DOHH2 (cell line): ENCODE measurements around the gene UBE2I.

ENCODE experiments used
- H3F3A ChIP-seq: fragments of 200-600 bp; sonication (generic), shearing (Covaris generic); 2 replicates; pipeline ENCODE4 v1.6.0; 2016; ENCODE audit warnings: antibody characterized with exemption, mild to moderate bottlenecking; ENCODE audit not compliant: control insufficient read depth, insufficient read depth
- H3K27ac ChIP-seq: fragments of 200-600 bp; sonication (generic); 2 replicates; pipeline ENCODE4 v1.5.1; 2014; ENCODE audit warnings: low read depth, mild to moderate bottlenecking, low read length, moderate library complexity
- H3K27me3 ChIP-seq: fragments of 200-600 bp; sonication (generic); 2 replicates; pipeline ENCODE4 v1.6.1; 2014; ENCODE audit warnings: mild to moderate bottlenecking, low read length, mixed read lengths; ENCODE audit not compliant: control insufficient read depth
- H3K36me3 ChIP-seq: fragments of 200-600 bp; sonication (generic); 2 replicates; pipeline ENCODE4 v1.6.1; 2014; ENCODE audit warnings: mild to moderate bottlenecking, low read length, moderate library complexity, mixed read lengths; ENCODE audit not compliant: control insufficient read depth
- H3K4me1 ChIP-seq: fragments of 200-600 bp; sonication (generic); 2 replicates; pipeline ENCODE4 v1.6.1; 2014; ENCODE audit warnings: mild to moderate bottlenecking, low read length, mixed read lengths; ENCODE audit not compliant: control insufficient read depth
- H3K4me2 ChIP-seq: fragments of 200-600 bp; sonication (generic); 2 replicates; pipeline ENCODE4 v1.6.0; 2014; ENCODE audit warnings: mild to moderate bottlenecking, low read length, moderate library complexity
- H3K4me3 ChIP-seq: fragments of 200-600 bp; sonication (generic); 2 replicates; pipeline ENCODE4 v1.5.1; 2014; ENCODE audit warnings: mild to moderate bottlenecking, low read length, mixed read lengths
- H3K79me2 ChIP-seq: fragments of 200-600 bp; sonication (generic); 2 replicates; pipeline ENCODE4 v1.6.1; 2014; ENCODE audit warnings: mild to moderate bottlenecking, low read length, mixed read lengths; ENCODE audit not compliant: control insufficient read depth
- H3K9me2 ChIP-seq: fragments of 200-600 bp; sonication (generic); replicated peaks from 2 replicates; pipeline ENCODE4 v1.6.1; 2014; ENCODE audit warnings: mild to moderate bottlenecking, low read length, mixed read lengths; ENCODE audit not compliant: control insufficient read depth
- H3K9me3 ChIP-seq: fragments of 200-600 bp; sonication (generic); 2 replicates; pipeline ENCODE4 v1.6.1; 2014; ENCODE audit warnings: antibody characterized with exemption, low read length, mixed read lengths; ENCODE audit not compliant: control insufficient read depth, insufficient read depth
- H4K20me1 ChIP-seq: fragments of 200-600 bp; sonication (generic); 2 replicates; pipeline ENCODE4 v1.6.0; 2014; ENCODE audit warnings: low read depth, mild to moderate bottlenecking, antibody characterized with exemption, low read length, moderate library complexity; ENCODE audit not compliant: control insufficient read depth, insufficient read depth
- EZH2phosphoT487 ChIP-seq: fragments of 200-600 bp; sonication (generic); IDR thresholded peaks from 2 replicates; pipeline ENCODE4 v1.6.1; 2017; ENCODE audit warnings: borderline replicate concordance, mild to moderate bottlenecking, antibody characterized with exemption, low read length, moderate library complexity, mixed read lengths
- TF ChIP-seq, protein P1 (sequence below): fragments of 200-600 bp; sonication (generic); IDR thresholded peaks from one replicate; pipeline ENCODE4 v1.5.1; 2014; ENCODE audit warnings: antibody characterized with exemption, mild to moderate bottlenecking, low read depth, low read length; ENCODE audit not compliant: poor library complexity, severe bottlenecking

The UBE2I gene

DNA sequence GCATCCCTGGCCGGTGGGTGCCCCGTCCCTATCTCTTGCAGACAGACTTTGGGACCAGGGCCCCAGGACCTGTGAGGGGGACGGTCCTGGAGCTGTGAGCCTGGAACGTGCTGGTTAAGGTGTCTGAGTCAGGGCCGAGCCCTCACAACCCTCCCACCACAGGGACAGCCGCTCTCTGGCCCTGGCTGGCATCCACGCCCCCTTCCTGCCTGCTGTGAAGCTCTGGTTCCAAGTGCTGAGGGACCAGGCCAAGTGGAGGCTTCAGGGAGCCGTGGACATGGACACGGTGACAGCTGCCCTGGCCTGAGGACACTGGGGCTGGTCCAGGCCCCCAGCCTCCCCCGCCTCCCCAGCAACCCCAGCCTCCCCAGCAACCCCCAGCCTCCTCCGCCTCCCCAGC is 35.7 kb downstream of the UBE2I start:
- peaks cover 2% of the 10 kb centered on the region; the same call in 1 of the 2 replicates for H3K9me3 ChIP-seq
- no peak overlapping the region for H3K4me3 ChIP-seq
- H3K79me2 ChIP-seq: no peaks in the 10 kb centered on the region
- H3K4me2 ChIP-seq: no peak overlapping the region
- no peak for TF ChIP-seq EZH2phosphoT487
- TF ChIP-seq, protein P1, sequence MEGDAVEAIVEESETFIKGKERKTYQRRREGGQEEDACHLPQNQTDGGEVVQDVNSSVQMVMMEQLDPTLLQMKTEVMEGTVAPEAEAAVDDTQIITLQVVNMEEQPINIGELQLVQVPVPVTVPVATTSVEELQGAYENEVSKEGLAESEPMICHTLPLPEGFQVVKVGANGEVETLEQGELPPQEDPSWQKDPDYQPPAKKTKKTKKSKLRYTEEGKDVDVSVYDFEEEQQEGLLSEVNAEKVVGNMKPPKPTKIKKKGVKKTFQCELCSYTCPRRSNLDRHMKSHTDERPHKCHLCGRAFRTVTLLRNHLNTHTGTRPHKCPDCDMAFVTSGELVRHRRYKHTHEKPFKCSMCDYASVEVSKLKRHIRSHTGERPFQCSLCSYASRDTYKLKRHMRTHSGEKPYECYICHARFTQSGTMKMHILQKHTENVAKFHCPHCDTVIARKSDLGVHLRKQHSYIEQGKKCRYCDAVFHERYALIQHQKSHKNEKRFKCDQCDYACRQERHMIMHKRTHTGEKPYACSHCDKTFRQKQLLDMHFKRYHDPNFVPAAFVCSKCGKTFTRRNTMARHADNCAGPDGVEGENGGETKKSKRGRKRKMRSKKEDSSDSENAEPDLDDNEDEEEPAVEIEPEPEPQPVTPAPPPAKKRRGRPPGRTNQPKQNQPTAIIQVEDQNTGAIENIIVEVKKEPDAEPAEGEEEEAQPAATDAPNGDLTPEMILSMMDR: no peak
- H3K9me2 ChIP-seq: no peaks in the 10 kb centered on the region
- H3K4me1 ChIP-seq: peaks cover 23% of the 10 kb centered on the region
- H3K27ac ChIP-seq: no peak overlapping the region
- no peaks in the 10 kb centered on the region for H3F3A ChIP-seq
- H4K20me1 ChIP-seq: peaks cover 4% of the 10 kb centered on the region; the same call in 1 of the 2 replicates
- no peaks in the 10 kb centered on the region for H3K27me3 ChIP-seq
- H3K36me3 ChIP-seq: peaks cover 13% of the 10 kb centered on the region; the same call in 1 of the 2 replicates

GRCh38 chr16:1345651-1346421 is 36.4 kb downstream of the UBE2I start:
- peaks cover 13% of the 10 kb centered on the region; the same call in 1 of the 2 replicates for H3K36me3 ChIP-seq
- H3K79me2 ChIP-seq: peaks cover 6% of the 10 kb centered on the region
- peaks cover 4% of the 10 kb centered on the region; the same call in 1 of the 2 replicates for H4K20me1 ChIP-seq
- no peak overlapping the region for H3K4me2 ChIP-seq
- no peaks in the 10 kb centered on the region for H3K27me3 ChIP-seq
- no peaks in the 10 kb centered on the region for H3F3A ChIP-seq
- peaks cover 27% of the 10 kb centered on the region for H3K4me1 ChIP-seq
- H3K4me3 ChIP-seq: no peak overlapping the region
- no peaks in the 10 kb centered on the region for H3K9me2 ChIP-seq
- no peak for TF ChIP-seq EZH2phosphoT487
- TF ChIP-seq, protein P1: no peak
- H3K27ac ChIP-seq: no peak overlapping the region
- H3K9me3 ChIP-seq: no peaks in the 10 kb centered on the region

DNA sequence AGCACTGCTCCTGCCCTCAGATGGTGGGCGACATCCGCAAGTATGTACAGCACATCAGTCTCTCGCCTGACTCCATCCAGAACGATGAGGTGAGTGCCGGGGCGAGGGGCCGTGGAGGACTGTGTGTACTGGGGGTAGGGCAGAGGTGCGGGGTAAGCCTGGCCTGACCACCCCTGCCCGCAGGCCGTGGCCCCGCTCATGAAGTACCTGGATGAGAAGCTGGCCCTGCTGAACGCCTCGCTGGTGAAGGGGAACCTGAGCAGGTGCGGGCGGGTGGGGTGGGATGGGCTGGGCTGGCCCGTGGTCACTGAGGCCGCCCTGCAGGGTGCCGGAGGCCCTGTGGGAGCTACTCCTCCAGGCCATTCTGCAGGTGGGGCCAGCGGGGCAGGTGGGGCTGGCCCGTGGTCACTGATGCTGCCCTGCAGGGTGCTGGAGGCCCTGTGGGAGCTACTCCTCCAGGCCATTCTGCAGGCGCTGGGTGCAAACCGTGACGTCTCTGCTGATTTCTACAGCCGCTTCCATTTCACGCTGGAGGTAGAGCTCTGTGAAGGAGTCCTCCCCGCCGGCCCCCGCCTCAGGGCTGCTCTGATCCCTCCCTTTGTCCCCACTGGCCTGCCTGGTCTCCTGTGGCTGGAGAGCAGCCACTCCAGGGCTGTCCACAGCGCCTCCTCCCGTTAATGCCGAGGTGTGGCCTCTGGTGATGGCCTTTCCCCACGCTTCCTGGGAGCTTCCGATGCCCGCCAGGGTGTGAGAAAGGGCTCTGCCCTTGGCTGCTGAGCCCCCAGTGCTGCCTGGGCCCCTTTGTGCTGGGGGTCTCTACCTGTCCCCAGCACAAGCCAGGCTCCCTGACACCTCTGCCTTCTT is 37.2 kb downstream of the UBE2I start:
- peaks cover 14% of the 10 kb centered on the region for H3K79me2 ChIP-seq
- no peaks in the 10 kb centered on the region for H3K27me3 ChIP-seq
- TF ChIP-seq, protein P1: no peak
- no peak for TF ChIP-seq EZH2phosphoT487
- peaks cover 28% of the 10 kb centered on the region for H3K4me1 ChIP-seq
- no peaks in the 10 kb centered on the region for H3F3A ChIP-seq
- no peak overlapping the region for H3K4me2 ChIP-seq
- no peak overlapping the region for H3K4me3 ChIP-seq
- H4K20me1 ChIP-seq: peaks cover 4% of the 10 kb centered on the region; the same call in 1 of the 2 replicates
- H3K9me2 ChIP-seq: no peaks in the 10 kb centered on the region
- no peaks in the 10 kb centered on the region for H3K9me3 ChIP-seq
- H3K27ac ChIP-seq: no peak overlapping the region
- H3K36me3 ChIP-seq: peaks cover 13% of the 10 kb centered on the region; the same call in 1 of the 2 replicates
